ENCODE data around the gene APLNR.

Gene APLNR

GRCh38 chr11:57214494-57214893 lies 22.6 kb downstream of the APLNR start:
- peak; percentile 86 for DNase-seq

- peak; percentile 35 for DNase-seq
These were observed 23.0 kb downstream of the APLNR start for GRCh38 chr11:57214098-57214417.

GRCh38 chr11:57213342-57214097 lies 23.5 kb downstream of the APLNR start:
- peak; percentile 62 for DNase-seq

- DNase-seq: no peak
These were observed 26.3 kb downstream of the APLNR start for GRCh38 chr11:57210781-57211180.

GRCh38 chr11:57207168-57207567 lies 29.9 kb downstream of the APLNR start:
- DNase-seq: no peak

GRCh38 chr11:57205041-57205641 lies 31.9 kb downstream of the APLNR start:
- peak; percentile 23 for DNase-seq

GRCh38 chr11:57203882-57204480 lies 33.1 kb downstream of the APLNR start:
- DNase-seq: no peak

GRCh38 chr11:57203359-57203758 lies 33.7 kb downstream of the APLNR start:
- peak; percentile 19 for DNase-seq

GRCh38 chr11:57202281-57202680 lies 34.8 kb downstream of the APLNR start:
- no peak for DNase-seq

- DNase-seq: no peak
These were observed 36.1 kb downstream of the APLNR start for GRCh38 chr11:57200917-57201316.

GRCh38 chr11:57199330-57199729 lies 37.7 kb downstream of the APLNR start:
- no peak for DNase-seq

- DNase-seq: no peak
These were observed 39.3 kb downstream of the APLNR start for GRCh38 chr11:57197762-57198161.

GRCh38 chr11:57196596-57196995 lies 40.5 kb downstream of the APLNR start:
- no peak for DNase-seq

- no peak for DNase-seq
These were observed 44.7 kb downstream of the APLNR start for GRCh38 chr11:57192316-57192715.

GRCh38 chr11:57191311-57192219 lies 45.5 kb downstream of the APLNR start:
- DNase-seq: no peak

GRCh38 chr11:57190548-57190947 lies 46.5 kb downstream of the APLNR start:
- DNase-seq: no peak

Data from fibroblast of upper back skin (primary cell).